H1 (cell line): ENCODE data around the gene ETS1. TPM values are rescaled to one million over a fixed set of nuclear protein-coding genes. Genes with fewer than 3 reads are reported as not detected.

Source experiments
- CTCF ChIA-PET: fragments of 300-600 bp; sonication (Branson Sonifier 250); formaldehyde crosslinking; loops from one replicate; lab custom pipeline; 2021; ENCODE audit not compliant: partially characterized antibody; lab: Charles Lee
- POLR2A ChIA-PET: fragments of 300-600 bp; sonication (Branson Sonifier 250); formaldehyde crosslinking; loops from one replicate; lab custom pipeline; 2021; ENCODE audit warnings: inconsistent platforms; ENCODE audit not compliant: partially characterized antibody; lab: Charles Lee
- DNase-seq, 2 experiments: peaks; one replicate each; pipeline versions ENCODE4 v3.0.0 to v3.0.0-alpha.2; 2010 to 2022; ENCODE audit warnings: low spot score in 2 of 2, low read depth in 1 of 2, mixed read lengths in 1 of 2
- FAIRE-seq: peaks from 2 replicates; lab custom pipeline; 2011; peaks lifted over from hg19 to GRCh38; lab: Jason Lieb, UNC
- H2AFZ ChIP-seq: 2 replicates; pipeline ENCODE4 v1.8.1; 2012; ENCODE audit warnings: low read length, inconsistent platforms
- H2AK5ac ChIP-seq: 2 replicates; pipeline ENCODE4 v1.6.1; 2013; ENCODE audit warnings: low read depth, low read length
- H2BK120ac ChIP-seq: replicated peaks from 2 replicates; pipeline ENCODE3; 2013; ENCODE audit warnings: low read depth, low read length, inconsistent platforms
- H2BK12ac ChIP-seq: 2 replicates; pipeline ENCODE4 v1.6.1; 2013; ENCODE audit warnings: low read depth, low read length
- H2BK15ac ChIP-seq: 2 replicates; pipeline ENCODE4 v1.6.1; 2013; ENCODE audit warnings: low read length
- H2BK20ac ChIP-seq: 2 replicates; pipeline ENCODE4 v1.6.1; 2013; ENCODE audit warnings: low read length
- H2BK5ac ChIP-seq: 2 replicates; pipeline ENCODE4 v1.6.1; 2013; ENCODE audit warnings: low read depth, low read length
- H3K14ac ChIP-seq: 2 replicates; pipeline ENCODE4 v1.6.1; 2013; ENCODE audit warnings: inconsistent platforms; ENCODE audit not compliant: insufficient read length
- H3K18ac ChIP-seq: 2 replicates; pipeline ENCODE4 v1.6.1; 2013; ENCODE audit warnings: low read length; ENCODE audit errors: extremely low read depth
- H3K23ac ChIP-seq: 2 replicates; pipeline ENCODE4 v1.6.1; 2013; ENCODE audit warnings: inconsistent platforms; ENCODE audit not compliant: insufficient read length
- H3K23me2 ChIP-seq: 2 replicates; pipeline ENCODE4 v1.6.1; 2013; ENCODE audit warnings: low read depth, low read length
- H3K27ac ChIP-seq: 2 replicates; pipeline ENCODE4 v1.6.1; 2011; ENCODE audit warnings: low read depth, low read length, inconsistent platforms
- H3K27me3 ChIP-seq, 4 experiments: replicated peaks in 1 of 4; 1 replicate in 1 of 4; 2 replicates in 3 of 4; pipeline versions ENCODE4 v1.6.1 to v1.8.1; 2011 to 2013; ENCODE audit warnings: low read length in 3 of 4, mild to moderate bottlenecking in 3 of 4, inconsistent platforms in 2 of 4, mixed read lengths in 2 of 4, moderate library complexity in 1 of 4; ENCODE audit not compliant: control insufficient read depth in 3 of 4, insufficient read depth in 3 of 4; ENCODE audit errors: extremely low read depth in 1 of 4
- H3K36me3 ChIP-seq, 4 experiments: 2 replicates each; pipeline versions ENCODE4 v1.6.1 to v1.8.1; 2011 to 2013; ENCODE audit warnings: mild to moderate bottlenecking in 4 of 4, low read length in 3 of 4, moderate library complexity in 2 of 4, control low read depth in 1 of 4, inconsistent platforms in 1 of 4; ENCODE audit not compliant: insufficient read depth in 4 of 4, control insufficient read depth in 2 of 4
- H3K4ac ChIP-seq: replicated peaks from 2 replicates; pipeline ENCODE3; 2013; ENCODE audit warnings: low read length, low read depth, mixed read lengths, inconsistent platforms; ENCODE audit not compliant: insufficient read length
- H3K4me1 ChIP-seq, 4 experiments: replicated peaks in 1 of 4; 1 replicate in 1 of 4; 2 replicates in 3 of 4; pipeline versions ENCODE4 v1.6.1 to v1.8.1; 2011 to 2013; ENCODE audit warnings: low read length in 3 of 4, inconsistent platforms in 2 of 4, mixed read lengths in 1 of 4; ENCODE audit not compliant: insufficient read depth in 4 of 4, control insufficient read depth in 3 of 4
- H3K4me2 ChIP-seq, 2 experiments: 2 replicates each; pipeline versions ENCODE4 v1.6.1 to v1.8.1; 2011 to 2013; ENCODE audit warnings: low read depth in 2 of 2, low read length in 2 of 2, control low read depth in 1 of 2, inconsistent platforms in 1 of 2, mild to moderate bottlenecking in 1 of 2; ENCODE audit not compliant: insufficient read depth in 1 of 2
- H3K4me3 ChIP-seq, 4 experiments: fragments of 200-600, 300-600 bp in 1 of 4; sonication (generic), shearing (Covaris generic), sonication (Bioruptor Twin) in 1 of 4; 2 replicates each; pipeline versions ENCODE4 v1.5.1 to v1.8.1; 2011 to 2016; ENCODE audit warnings: low read length in 4 of 4, low read depth in 3 of 4, control low read depth in 2 of 4, inconsistent platforms in 2 of 4, mild to moderate bottlenecking in 2 of 4, mixed read lengths in 1 of 4, moderate library complexity in 1 of 4; ENCODE audit not compliant: insufficient read depth in 2 of 4; ENCODE audit errors: extremely low read depth in 1 of 4
- H3K56ac ChIP-seq: replicated peaks from 2 replicates; pipeline ENCODE3; 2013; ENCODE audit warnings: low read depth, mild to moderate bottlenecking, mixed read lengths, low read length, inconsistent platforms; ENCODE audit not compliant: insufficient read length
- H3K79me1 ChIP-seq: 2 replicates; pipeline ENCODE4 v1.6.1; 2013; ENCODE audit warnings: low read depth, low read length, control low read depth
- H3K79me2 ChIP-seq, 2 experiments: 2 replicates each; pipeline versions ENCODE4 v1.6.1 to v1.8.1; 2012 to 2013; ENCODE audit warnings: low read length in 2 of 2, mild to moderate bottlenecking in 2 of 2, inconsistent platforms in 1 of 2; ENCODE audit not compliant: insufficient read depth in 2 of 2, control insufficient read depth in 1 of 2
- H3K9ac ChIP-seq, 4 experiments: replicated peaks in 1 of 4; 1 replicate in 1 of 4; 2 replicates in 3 of 4; pipeline versions ENCODE4 v1.6.1 to v1.8.1; 2011 to 2013; ENCODE audit warnings: low read depth in 3 of 4, low read length in 3 of 4, control low read depth in 2 of 4, mild to moderate bottlenecking in 2 of 4, moderate library complexity in 2 of 4, inconsistent platforms in 1 of 4; ENCODE audit errors: extremely low read depth in 1 of 4
- H3K9me3 ChIP-seq, 2 experiments: 2 replicates each; pipeline versions ENCODE4 v1.6.1 to v1.8.1; 2012 to 2013; ENCODE audit warnings: mild to moderate bottlenecking in 2 of 2, moderate library complexity in 2 of 2, control low read depth in 1 of 2, inconsistent platforms in 1 of 2, low read depth in 1 of 2, low read length in 1 of 2, mixed read lengths in 1 of 2; ENCODE audit not compliant: insufficient read depth in 2 of 2
- H4K20me1 ChIP-seq, 2 experiments: replicated peaks in 1 of 2; 2 replicates each; pipeline versions ENCODE3 to v1.8.1; 2011 to 2013; ENCODE audit warnings: inconsistent platforms in 2 of 2, low read length in 2 of 2, mild to moderate bottlenecking in 1 of 2; ENCODE audit not compliant: insufficient read depth in 2 of 2, control insufficient read depth in 1 of 2
- H4K5ac ChIP-seq: 2 replicates; pipeline ENCODE4 v1.6.1; 2013; ENCODE audit warnings: low read length, low read depth, mixed read lengths, inconsistent platforms; ENCODE audit not compliant: insufficient read length
- H4K8ac ChIP-seq: 2 replicates; pipeline ENCODE4 v1.8.0; 2013; ENCODE audit warnings: mild to moderate bottlenecking, moderate library complexity, low read length, inconsistent platforms; ENCODE audit not compliant: insufficient read depth; ENCODE audit errors: extremely low read depth
- H4K91ac ChIP-seq: replicated peaks from 2 replicates; pipeline ENCODE3; 2013; ENCODE audit warnings: low read length, mixed read lengths, inconsistent platforms; ENCODE audit not compliant: insufficient read length
- ASH2L ChIP-seq: fragments of 200-600, 300-600 bp; sonication (generic); IDR thresholded peaks from one replicate; pipeline ENCODE4 v1.7.1; 2017; ENCODE audit warnings: low read length
- EGR1 ChIP-seq: IDR thresholded peaks from 2 replicates; pipeline ENCODE4 v1.6.1; 2011; ENCODE audit warnings: low read depth, low read length, borderline replicate concordance
- GABPA ChIP-seq: IDR thresholded peaks from 2 replicates; pipeline ENCODE4 v1.6.1; 2011; ENCODE audit warnings: mild to moderate bottlenecking, low read length, moderate library complexity, borderline replicate concordance; ENCODE audit not compliant: insufficient read depth
- GTF2F1 ChIP-seq: IDR thresholded peaks from 2 replicates; pipeline ENCODE4 v1.6.1; 2012; ENCODE audit warnings: low read depth, low read length, improper control_type of control experiment, borderline replicate concordance
- POLR2A ChIP-seq, 2 experiments: IDR thresholded peaks; 1 replicate in 1 of 2; 2 replicates in 1 of 2; pipeline ENCODE4 v1.6.1; 2011; ENCODE audit warnings: low read depth in 2 of 2, low read length in 2 of 2, mild to moderate bottlenecking in 2 of 2; ENCODE audit errors: control extremely low read depth in 1 of 2
- RAD21 ChIP-seq, 2 experiments: IDR thresholded peaks in 1 of 2; conservative IDR thresholded peaks in 1 of 2; 2 replicates each; pipeline ENCODE4 v1.6.1; 2011; ENCODE audit warnings: low read depth in 2 of 2, low read length in 2 of 2, improper control_type of control experiment in 1 of 2, inconsistent platforms in 1 of 2, mild to moderate bottlenecking in 1 of 2, moderate library complexity in 1 of 2
- SIX5 ChIP-seq: IDR thresholded peaks from 2 replicates; pipeline ENCODE4 v1.6.1; 2011; ENCODE audit warnings: mild to moderate bottlenecking, low read depth, low read length
- SRF ChIP-seq: IDR thresholded peaks from 2 replicates; pipeline ENCODE4 v1.6.1; 2011; ENCODE audit warnings: mild to moderate bottlenecking, low read depth, low read length, moderate library complexity
- whole genome bisulfite sequencing, 2 experiments: shearing (Covaris generic) in 1 of 2; methylation state at CpG; one replicate each; pipeline versions ENCODE4 v1.1.6 to v1.1.7; 2013 to 2015; ENCODE audit warnings: low lambda C conversion rate in 2 of 2, mixed read lengths in 2 of 2, inconsistent platforms in 1 of 2, low coverage in 1 of 2, missing lambda C conversion rate in 1 of 2; ENCODE audit not compliant: insufficient replicate concordance in 2 of 2, insufficient coverage in 1 of 2, insufficient read length in 1 of 2; ENCODE audit errors: extremely low coverage in 1 of 2, missing lambda C conversion rate in 1 of 2; 5-methylcytosine and 5-hydroxymethylcytosine counted together
- polyA plus RNA-seq, 7 experiments: library from polyadenylated mRNA; depleted of rRNA in 3 of 7; stranded (reverse) in 5 of 7; unstranded in 2 of 7; fragments of >200 nt in 5 of 7; fragments of 200-250 nt in 2 of 7; gene quantifications; 1 replicate in 5 of 7; 2 replicates in 1 of 7; 4 replicates in 1 of 7; pipeline versions ENCODE4 v1.2.1 to v1.2.3, GENCODE V29; 2011 to 2013; ENCODE audit warnings: missing spikeins in 2 of 7, mixed read lengths in 2 of 7
- total RNA-seq: library from RNA; stranded (reverse); fragmentation: NEBNext Ultra II Directional; extraction: Animal tissue kit (Norgen Biotek cat#: 25700); gene quantifications from 2 replicates; pipeline ENCODE4 v1.2.1, GENCODE V29; 2021
- TF ChIP-seq, protein P1 (sequence below): IDR thresholded peaks from 2 replicates; pipeline ENCODE4 v1.6.1; 2012; ENCODE audit warnings: inconsistent platforms

The ETS1 gene
- total and polyA plus RNA-seq, 2 of the 8 experiments (the other 6 are each of a cell fraction or from before 2014, with no cell fraction given), result 10.0 to 35.3 TPM

DNA sequence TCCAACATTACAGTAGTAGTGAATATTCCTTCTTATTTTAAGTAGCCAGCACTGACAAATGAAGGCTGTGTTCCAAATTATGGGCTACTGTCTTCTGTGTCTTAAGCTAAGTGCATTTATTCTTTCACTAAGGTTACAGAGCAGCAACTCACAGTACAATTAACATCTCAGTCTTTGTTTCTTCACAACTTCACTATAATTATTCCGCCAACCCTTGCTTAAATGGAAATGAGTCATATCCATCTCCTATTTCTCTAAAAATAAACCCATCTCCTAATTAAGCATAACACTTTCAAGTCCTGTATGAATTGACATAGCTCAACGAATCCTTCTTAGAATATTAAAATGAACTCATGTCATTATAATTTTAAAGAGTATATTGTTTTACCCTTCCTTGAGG lies 6.7 kb downstream of the ETS1 start:
- Histone ChIP-seq H2BK5ac (no peak overlapping the region), H3K4me3 (no peak overlapping the region), H4K5ac (no peak overlapping the region), H3K4me2 (no peak overlapping the region), H3K27me3 (no peaks in the 10 kb centered on the region), H3K18ac (no peak overlapping the region), H3K56ac (no peak overlapping the region), H3K4me1 (peaks cover 4 to 42% (median 20%) of the 10 kb centered on the region in 4 experiments), H2BK15ac (no peak overlapping the region), H3K79me2 (peaks cover 0 to 47% of the 10 kb centered on the region in 2 experiments; a peak in 3 of 4 replicates), H2AK5ac (no peak overlapping the region), H3K27ac (no peak overlapping the region), H2AFZ (no peak overlapping the region), H3K14ac (no peak overlapping the region), H4K20me1 (no peaks in the 10 kb centered on the region), H2BK120ac (no peak overlapping the region), H3K9ac (no peak overlapping the region), H4K8ac (no peak overlapping the region), H3K23me2 (no peaks in the 10 kb centered on the region), H2BK12ac (no peak overlapping the region), H3K4ac (no peak overlapping the region), H3K23ac (no peak overlapping the region), H4K91ac (no peak overlapping the region), H2BK20ac (no peak overlapping the region), H3K9me3 (no peaks in the 10 kb centered on the region), H3K79me1 (no peaks in the 10 kb centered on the region; the same call in 1 of the 2 replicates), H3K36me3 (no peaks in the 10 kb centered on the region)
- no peak for DNase-seq
- ChIA-PET POLR2A (interaction anchor here (1.5 kb wide), 1 partner anchor 55 kb away, joined by 3 read pairs; no protein-coding TSS in a partner anchor), CTCF (interaction anchor here (0.6 to 1.0 kb wide), 3 partner anchors 14 to 167 kb away, joined by 3 read pairs; no protein-coding TSS in a partner anchor)
- FAIRE-seq, result no peak
- WGBS, 2 experiments, result 71% methylated on average over 2 of the region's 2 CpGs; no CpG with 5 or more reads in 1 of the 2 experiments
- TF ChIP-seq SIX5 (no peak), RAD21 (IDR thresholded peaks at IDR 0.05 in 1 of 2, conservative IDR thresholded peaks at IDR 0.05 in 1 of 2; ENCODE audit: low read depth in 2 of 2, low read length in 2 of 2) (no peak), GABPA (no peak), POLR2A (IDR thresholded peaks at IDR 0.05; ENCODE audit: control extremely low read depth in 1 of 2, low read depth in 2 of 2, low read length in 2 of 2) (no peak), ASH2L (no peak), SRF (no peak), EGR1 (no peak), GTF2F1 (no peak)
- TF ChIP-seq, protein P1, sequence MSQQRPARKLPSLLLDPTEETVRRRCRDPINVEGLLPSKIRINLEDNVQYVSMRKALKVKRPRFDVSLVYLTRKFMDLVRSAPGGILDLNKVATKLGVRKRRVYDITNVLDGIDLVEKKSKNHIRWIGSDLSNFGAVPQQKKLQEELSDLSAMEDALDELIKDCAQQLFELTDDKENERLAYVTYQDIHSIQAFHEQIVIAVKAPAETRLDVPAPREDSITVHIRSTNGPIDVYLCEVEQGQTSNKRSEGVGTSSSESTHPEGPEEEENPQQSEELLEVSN, result no peak
